GM18526 (cell line): ENCODE data around the gene TMEM135.

Experiments
- POLR2A ChIP-seq: IDR thresholded peaks from 3 replicates; pipeline ENCODE4 v1.6.1; 2011; ENCODE audit not compliant: insufficient read length; ENCODE audit errors: extremely low read depth

The TMEM135 gene

GRCh38 chr11:87097582-87097981, 59.8 kb downstream of the TMEM135 start:
- TF ChIP-seq POLR2A, result no peak

- TF ChIP-seq POLR2A, result no peak
Measured at GRCh38 chr11:87101956-87102580, 64.3 kb downstream of the TMEM135 start.

- no peak for TF ChIP-seq POLR2A
Measured at GRCh38 chr11:87110443-87111131, 72.9 kb downstream of the TMEM135 start.

- TF ChIP-seq POLR2A, result no peak
Measured at GRCh38 chr11:87114093-87114492, 76.4 kb downstream of the TMEM135 start.

GRCh38 chr11:87116185-87116584, 78.5 kb downstream of the TMEM135 start:
- TF ChIP-seq POLR2A, result no peak

- no peak for TF ChIP-seq POLR2A
Measured at GRCh38 chr11:87120937-87121336, 83.2 kb downstream of the TMEM135 start.

- no peak for TF ChIP-seq POLR2A
Measured at GRCh38 chr11:87122852-87123251, 85.1 kb downstream of the TMEM135 start.

GRCh38 chr11:87125257-87125656, 87.5 kb downstream of the TMEM135 start:
- no peak for TF ChIP-seq POLR2A

- TF ChIP-seq POLR2A, result no peak
Measured at GRCh38 chr11:87127101-87127500, 89.4 kb downstream of the TMEM135 start.

GRCh38 chr11:87128372-87128771, 90.6 kb downstream of the TMEM135 start:
- no peak for TF ChIP-seq POLR2A

- TF ChIP-seq POLR2A, result no peak
Measured at GRCh38 chr11:87134524-87135106, 96.9 kb downstream of the TMEM135 start.

GRCh38 chr11:87136236-87136635, 98.5 kb downstream of the TMEM135 start:
- TF ChIP-seq POLR2A, result no peak

- no peak for TF ChIP-seq POLR2A
Measured at GRCh38 chr11:87137711-87138110, 100.0 kb downstream of the TMEM135 start.

- TF ChIP-seq POLR2A, result no peak
Measured at GRCh38 chr11:87139475-87139874, 101.7 kb downstream of the TMEM135 start.

GRCh38 chr11:87141322-87141721, 103.6 kb downstream of the TMEM135 start:
- TF ChIP-seq POLR2A, result no peak

- TF ChIP-seq POLR2A, result no peak
Measured at GRCh38 chr11:87141980-87142514, 104.3 kb downstream of the TMEM135 start.
